Bone marrow (tissue), 2 donors: Measurements from ENCODE around the gene ERGIC2.
"Not testable (repeated sequence)": the region's sequence is repeated elsewhere in the genome, so short reads cannot be mapped to it uniquely, and the experiment has no call there.

Experiments
- DNase-seq, 2 donors: peaks; one replicate each; lab custom pipeline; 2025; lab: John Stamatoyannopoulos, UW

The ERGIC2 gene

DNA sequence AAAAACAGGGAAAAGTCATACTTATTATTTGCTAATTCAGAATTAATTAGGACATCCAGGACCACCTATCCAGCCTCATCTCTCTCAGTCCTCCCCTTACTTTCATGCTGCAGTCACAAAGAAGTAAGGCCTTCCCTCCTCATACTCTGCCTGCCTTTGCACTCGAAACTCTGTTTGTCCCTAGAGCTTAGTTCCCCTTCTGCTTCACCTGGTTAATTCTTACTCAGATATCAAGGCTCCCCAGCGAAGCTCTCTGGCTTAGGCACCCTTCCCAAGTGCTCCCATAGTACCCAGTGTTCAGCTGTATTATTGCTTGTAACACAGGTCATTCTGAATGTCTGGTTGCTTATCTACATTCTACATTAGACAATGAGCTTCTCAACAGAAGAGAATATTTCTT, 81.3 kb downstream of the ERGIC2 start:
- peak in 1 of 2 donors; percentile 63 for DNase-seq

DNA sequence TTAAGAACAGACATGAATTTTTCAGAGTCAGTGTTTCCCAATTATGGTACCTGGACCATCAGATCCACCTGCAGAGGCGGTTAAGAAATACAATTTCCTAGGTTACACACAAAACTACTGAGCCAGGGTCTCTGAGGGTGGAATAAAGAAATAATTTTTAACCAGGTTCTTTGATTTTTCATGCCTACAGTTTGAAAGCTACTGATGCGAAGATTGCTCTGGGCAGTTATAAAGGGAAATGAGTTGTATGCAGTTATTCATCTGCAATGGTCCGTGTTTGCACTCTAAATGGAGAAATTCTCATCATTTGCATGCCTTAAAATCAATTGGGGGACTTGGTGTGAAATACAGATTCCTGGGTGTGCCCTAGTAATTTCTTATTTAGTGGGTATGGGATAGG, 89.7 kb downstream of the ERGIC2 start:
- no peak for DNase-seq

DNA sequence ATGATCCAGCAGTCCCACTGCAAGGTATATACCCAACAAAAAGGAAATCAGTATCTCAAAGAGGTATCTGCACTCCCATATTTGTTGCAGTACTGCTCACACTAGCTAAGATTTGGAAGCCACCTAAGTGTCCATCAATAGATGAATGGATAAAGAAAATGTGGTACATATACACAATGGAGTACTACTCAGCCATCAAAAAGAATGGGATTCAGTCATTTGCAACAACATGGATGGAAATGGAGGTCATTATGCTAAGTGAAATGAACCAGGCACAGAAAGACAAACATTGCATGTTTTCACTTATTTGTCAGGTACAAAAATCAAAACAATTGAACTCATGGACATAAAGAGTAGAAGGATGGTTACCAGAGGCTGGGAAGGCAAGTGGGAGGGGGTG, 90.5 kb downstream of the ERGIC2 start:
- not testable (repeated sequence) for DNase-seq

DNA sequence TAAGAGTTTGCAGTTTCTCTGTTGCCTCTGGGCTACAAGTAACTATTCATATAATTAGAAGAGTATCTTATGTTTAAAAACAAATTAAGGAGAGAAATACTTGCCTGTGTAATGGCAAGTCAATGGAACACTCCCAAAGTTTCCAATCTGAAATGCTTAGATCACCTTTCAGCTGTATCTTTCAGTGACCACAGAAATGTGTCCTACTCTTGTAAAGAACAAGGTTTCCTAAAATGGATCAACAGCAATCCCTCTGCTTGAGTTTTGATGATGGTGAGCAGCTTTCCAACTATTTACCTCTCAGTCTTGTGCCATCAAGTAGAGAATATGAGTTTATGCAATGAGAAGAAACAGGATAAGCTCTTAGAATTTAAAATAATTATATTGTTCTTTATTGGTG, 92.9 kb downstream of the ERGIC2 start:
- DNase-seq, result no peak

DNA sequence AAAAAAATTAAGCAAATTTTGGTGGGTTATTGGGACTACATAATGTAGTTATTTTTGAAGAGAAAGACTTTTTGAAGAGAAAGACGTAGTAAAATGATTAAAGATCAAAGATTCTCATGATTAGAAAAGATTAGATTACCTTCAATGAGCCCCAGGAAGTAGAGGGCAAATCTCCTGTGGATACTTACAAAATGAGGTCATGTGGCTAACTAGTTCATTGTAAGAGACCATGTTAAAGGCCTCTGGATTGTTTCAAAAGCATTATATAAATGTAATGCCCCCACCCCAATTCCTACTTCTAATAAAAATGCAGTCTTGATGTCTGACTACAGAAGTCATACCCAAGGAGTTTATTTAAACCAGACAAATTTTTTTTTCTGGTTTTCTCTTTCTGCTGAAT, 93.3 kb downstream of the ERGIC2 start:
- no peak for DNase-seq
